GM12878 (cell line): ENCODE measurements around the gene BRCA1. TPM values are rescaled to one million over a fixed set of nuclear protein-coding genes. Genes with fewer than 3 reads are reported as not detected.
A peak's percentile ranks its signal among the peaks of the same experiment; 100 is the strongest.

ENCODE experiments used
- ATAC-seq: fragments of 200-7000 bp; cut with Tn5 transposase; 3 replicates; pipeline ENCODE4 v1.9.1; 2020; ENCODE audit warnings: mild to moderate bottlenecking, moderate library complexity
- BruUV-seq: library from RNA; stranded (reverse); fragments of 400-500 nt; replicated peaks from 2 replicates; lab custom pipeline; 2021; lab: Mats Ljungman, UMichigan
- CTCF ChIA-PET: fragments of 300-600 bp; sonication (Branson Sonifier 250); formaldehyde crosslinking; extraction: SDS; loops from one replicate; lab custom pipeline; 2021; ENCODE audit warnings: inconsistent platforms; lab: Yijun Ruan, JAX
- POLR2A ChIA-PET: fragments of 350-600 bp; formaldehyde crosslinking; extraction: SDS; loops from one replicate; lab custom pipeline; 2021; ENCODE audit warnings: inconsistent platforms; lab: Charles Lee
- RAD21 ChIA-PET: fragments of 300-600 bp; sonication (Branson Sonifier 250); formaldehyde crosslinking; loops from one replicate; lab custom pipeline; 2023; ENCODE audit warnings: antibody characterized with exemption; ENCODE audit not compliant: unreplicated experiment; lab: Charles Lee
- SMC1A ChIA-PET: fragments of 300-600 bp; sonication (Branson Sonifier 250); formaldehyde crosslinking; loops from one replicate; lab custom pipeline; 2023; ENCODE audit not compliant: unreplicated experiment, uncharacterized antibody; lab: Charles Lee
- DNase-seq: peaks from one replicate; pipeline ENCODE4 v3.0.0-alpha.2; 2011; ENCODE audit warnings: low read depth, low spot score
- FAIRE-seq: peaks from 3 replicates; lab custom pipeline; 2011; peaks lifted over from hg19 to GRCh38; lab: Jason Lieb, UNC
- H2AFZ ChIP-seq: 2 replicates; pipeline ENCODE4 v1.6.0; 2011; ENCODE audit warnings: low read depth, low read length, control low read depth; ENCODE audit not compliant: control insufficient read depth
- H3K27ac ChIP-seq: 2 replicates; pipeline ENCODE4 v1.5.1; 2011; ENCODE audit warnings: control low read depth; ENCODE audit not compliant: control insufficient read depth, insufficient read depth
- H3K27me3 ChIP-seq, 2 experiments: replicated peaks in 1 of 2; 2 replicates each; pipeline versions ENCODE4 v1.6.0 to v1.6.1; 2011; ENCODE audit warnings: low read length in 1 of 2; ENCODE audit not compliant: control insufficient read depth in 2 of 2, insufficient read depth in 2 of 2
- H3K36me3 ChIP-seq, 2 experiments: 2 replicates each; pipeline ENCODE4 v1.5.1; 2011; ENCODE audit warnings: low read length in 1 of 2; ENCODE audit not compliant: control insufficient read depth in 2 of 2, insufficient read depth in 2 of 2
- H3K4me1 ChIP-seq: 2 replicates; pipeline ENCODE4 v1.6.1; 2011; ENCODE audit warnings: mild to moderate bottlenecking, low read length, moderate library complexity, mixed read lengths; ENCODE audit not compliant: control insufficient read depth, insufficient read depth
- H3K4me2 ChIP-seq: 2 replicates; pipeline ENCODE4 v1.6.0; 2011; ENCODE audit warnings: control low read depth; ENCODE audit not compliant: control insufficient read depth, insufficient read depth
- H3K4me3 ChIP-seq: fragments of 200-600 bp; sonication (generic); 2 replicates; pipeline ENCODE4 v1.5.1; 2016
- H3K79me2 ChIP-seq: 2 replicates; pipeline ENCODE4 v1.6.0; 2011; ENCODE audit warnings: low read length; ENCODE audit not compliant: control insufficient read depth, insufficient read depth
- H3K9ac ChIP-seq: 2 replicates; pipeline ENCODE4 v1.8.0; 2011; ENCODE audit warnings: low read length, control low read depth, mixed read lengths; ENCODE audit not compliant: control insufficient read depth, insufficient read depth
- H3K9me3 ChIP-seq: replicated peaks from 3 replicates; pipeline ENCODE4 v1.5.1; 2011; ENCODE audit warnings: mild to moderate bottlenecking, low read length; ENCODE audit not compliant: control insufficient read depth, insufficient read depth
- H4K20me1 ChIP-seq: 2 replicates; pipeline ENCODE4 v1.6.0; 2011; ENCODE audit not compliant: control insufficient read depth, insufficient read depth
- CBX3 ChIP-seq: fragments of 200-600 bp; sonication (generic); IDR thresholded peaks from 2 replicates; pipeline ENCODE4 v1.6.1; 2016; ENCODE audit warnings: low read depth, borderline replicate concordance
- IRF4 ChIP-seq: IDR thresholded peaks from 2 replicates; pipeline ENCODE4 v1.6.1; 2011; ENCODE audit warnings: low read depth, low read length
- ZNF622 ChIP-seq: fragments of 450-650 bp; IDR thresholded peaks from 2 replicates; pipeline ENCODE4 v1.6.1; 2017; ENCODE audit warnings: mild to moderate bottlenecking, inconsistent platforms
- whole genome bisulfite sequencing: methylation state at CpG from one replicate; pipeline ENCODE4 v1.1.6; 2016; ENCODE audit warnings: low lambda C conversion rate; ENCODE audit not compliant: insufficient replicate concordance, insufficient coverage; ENCODE audit errors: missing lambda C conversion rate; 5-methylcytosine and 5-hydroxymethylcytosine counted together
- in situ Hi-C: fragments of 300-500 bp; cut with MboI; formaldehyde crosslinking; loops from 9 replicates; pipeline ENCODE4 v1.14.3; 2018; ENCODE audit warnings: mixed read lengths
- intact Hi-C: fragments of 100-400 bp; cut with micrococcal nuclease; formaldehyde crosslinking; loops from one replicate; pipeline ENCODE4 v1.14.2; 2022; ENCODE audit not compliant: unreplicated experiment
- polyA plus RNA-seq, 11 experiments: library from polyadenylated mRNA; depleted of rRNA in 4 of 11; unstranded in 6 of 11; stranded (reverse) in 5 of 11; fragments of >200 nt; fragmentation: Nextera tagmentation in 4 of 11; fragmentation: Illumina TruSeq in 1 of 11; extraction: Ambion mirVana in 4 of 11; extraction: Trizol in 1 of 11; gene quantifications; 1 replicate in 1 of 11; 2 replicates in 10 of 11; pipeline versions ENCODE4 v1.2.1 to v1.2.3, GENCODE V29; 2011 to 2016; ENCODE audit warnings: inconsistent platforms in 2 of 11, missing spikeins in 2 of 11, low read depth in 1 of 11
- total RNA-seq, 4 experiments: library from RNA; depleted of rRNA in 3 of 4; stranded (reverse); fragments of >200 nt in 3 of 4; fragmentation: Illumina TruSeq in 1 of 4; extraction: Trizol in 1 of 4; gene quantifications; 2 replicates each; pipeline versions ENCODE4 v1.2.1 to v1.2.3, GENCODE V29; 2013 to 2021
- TF ChIP-seq, protein P1 (sequence below): IDR thresholded peaks from 2 replicates; pipeline ENCODE4 v1.6.1; 2012; ENCODE audit warnings: mild to moderate bottlenecking, low read depth, low read length
- TF ChIP-seq, protein P2 (sequence below): IDR thresholded peaks from 2 replicates; pipeline ENCODE4 v1.6.1; 2011; ENCODE audit warnings: low read depth, mild to moderate bottlenecking, low read length, moderate library complexity, borderline replicate concordance; ENCODE audit errors: extremely low read depth
- TF ChIP-seq, protein P3 (sequence below), 3 experiments: IDR thresholded peaks in 2 of 3; conservative IDR thresholded peaks in 1 of 3; 2 replicates each; pipeline ENCODE4 v1.5.1; 2011; ENCODE audit warnings: low read depth in 3 of 3, low read length in 3 of 3, mild to moderate bottlenecking in 3 of 3, control low read depth in 2 of 3, moderate library complexity in 2 of 3, inconsistent platforms in 1 of 3, mixed read lengths in 1 of 3; ENCODE audit not compliant: control insufficient read depth in 2 of 3, insufficient read depth in 1 of 3; ENCODE audit errors: extremely low read depth in 1 of 3

The BRCA1 gene
- total and polyA plus RNA-seq, 10 of the 15 experiments (the other 5 are each of a cell fraction or from before 2014, with no cell fraction given), result 16.8 to 71.2 (median 44.2) TPM

DNA sequence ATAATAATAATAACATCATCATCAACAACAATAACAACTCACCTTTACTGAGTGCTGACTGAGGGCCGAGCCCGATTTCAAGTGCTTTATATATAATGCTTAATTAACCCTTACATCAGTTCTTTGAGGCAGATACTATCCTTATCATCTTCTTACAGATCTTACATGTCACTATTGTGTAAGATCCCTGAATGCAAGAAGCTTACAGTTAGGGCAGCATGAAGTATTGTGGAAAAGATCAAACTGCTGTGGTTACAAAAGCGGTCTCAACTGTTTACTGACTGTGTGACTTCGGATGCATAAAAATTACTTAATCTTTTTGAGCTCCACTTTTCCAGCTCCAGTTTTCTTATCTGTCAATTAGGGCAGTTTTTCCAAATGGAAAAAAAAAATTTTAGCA is 106.2 kb downstream of the BRCA1 start:
- no TSS peak for BruUV-seq
- ChIA-PET SMC1A (interaction anchor here (1.2 kb wide), 1 partner anchor 12 kb away, joined by 3 read pairs; the partner anchor contains the start of gene IFI35), CTCF (no interaction called here), RAD21 (no interaction called here), POLR2A (no interaction called here)
- H4K20me1 ChIP-seq, result no peaks in the 10 kb centered on the region
- H3K27ac ChIP-seq, result no peak overlapping the region
- DNase-seq, result no peak
- H2AFZ ChIP-seq, result no peak overlapping the region
- H3K4me3 ChIP-seq, result no peak overlapping the region
- H3K27me3 ChIP-seq, result no peaks in the 10 kb centered on the region
- 44% methylated on average over 4 of the region's 4 CpGs for WGBS
- no peaks in the 10 kb centered on the region for H3K79me2 ChIP-seq
- intact Hi-C loops, result no loop called here
- no peak for FAIRE-seq
- no peak overlapping the region for H3K4me2 ChIP-seq
- H3K9me3 ChIP-seq, result no peaks in the 10 kb centered on the region
- ATAC-seq, result no peak
- H3K9ac ChIP-seq, result no peak overlapping the region
- TF ChIP-seq, protein P1, sequence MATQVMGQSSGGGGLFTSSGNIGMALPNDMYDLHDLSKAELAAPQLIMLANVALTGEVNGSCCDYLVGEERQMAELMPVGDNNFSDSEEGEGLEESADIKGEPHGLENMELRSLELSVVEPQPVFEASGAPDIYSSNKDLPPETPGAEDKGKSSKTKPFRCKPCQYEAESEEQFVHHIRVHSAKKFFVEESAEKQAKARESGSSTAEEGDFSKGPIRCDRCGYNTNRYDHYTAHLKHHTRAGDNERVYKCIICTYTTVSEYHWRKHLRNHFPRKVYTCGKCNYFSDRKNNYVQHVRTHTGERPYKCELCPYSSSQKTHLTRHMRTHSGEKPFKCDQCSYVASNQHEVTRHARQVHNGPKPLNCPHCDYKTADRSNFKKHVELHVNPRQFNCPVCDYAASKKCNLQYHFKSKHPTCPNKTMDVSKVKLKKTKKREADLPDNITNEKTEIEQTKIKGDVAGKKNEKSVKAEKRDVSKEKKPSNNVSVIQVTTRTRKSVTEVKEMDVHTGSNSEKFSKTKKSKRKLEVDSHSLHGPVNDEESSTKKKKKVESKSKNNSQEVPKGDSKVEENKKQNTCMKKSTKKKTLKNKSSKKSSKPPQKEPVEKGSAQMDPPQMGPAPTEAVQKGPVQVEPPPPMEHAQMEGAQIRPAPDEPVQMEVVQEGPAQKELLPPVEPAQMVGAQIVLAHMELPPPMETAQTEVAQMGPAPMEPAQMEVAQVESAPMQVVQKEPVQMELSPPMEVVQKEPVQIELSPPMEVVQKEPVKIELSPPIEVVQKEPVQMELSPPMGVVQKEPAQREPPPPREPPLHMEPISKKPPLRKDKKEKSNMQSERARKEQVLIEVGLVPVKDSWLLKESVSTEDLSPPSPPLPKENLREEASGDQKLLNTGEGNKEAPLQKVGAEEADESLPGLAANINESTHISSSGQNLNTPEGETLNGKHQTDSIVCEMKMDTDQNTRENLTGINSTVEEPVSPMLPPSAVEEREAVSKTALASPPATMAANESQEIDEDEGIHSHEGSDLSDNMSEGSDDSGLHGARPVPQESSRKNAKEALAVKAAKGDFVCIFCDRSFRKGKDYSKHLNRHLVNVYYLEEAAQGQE, result no peak
- TF ChIP-seq, protein P2, sequence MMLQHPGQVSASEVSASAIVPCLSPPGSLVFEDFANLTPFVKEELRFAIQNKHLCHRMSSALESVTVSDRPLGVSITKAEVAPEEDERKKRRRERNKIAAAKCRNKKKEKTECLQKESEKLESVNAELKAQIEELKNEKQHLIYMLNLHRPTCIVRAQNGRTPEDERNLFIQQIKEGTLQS, result no peak
- TF ChIP-seq, protein P3, sequence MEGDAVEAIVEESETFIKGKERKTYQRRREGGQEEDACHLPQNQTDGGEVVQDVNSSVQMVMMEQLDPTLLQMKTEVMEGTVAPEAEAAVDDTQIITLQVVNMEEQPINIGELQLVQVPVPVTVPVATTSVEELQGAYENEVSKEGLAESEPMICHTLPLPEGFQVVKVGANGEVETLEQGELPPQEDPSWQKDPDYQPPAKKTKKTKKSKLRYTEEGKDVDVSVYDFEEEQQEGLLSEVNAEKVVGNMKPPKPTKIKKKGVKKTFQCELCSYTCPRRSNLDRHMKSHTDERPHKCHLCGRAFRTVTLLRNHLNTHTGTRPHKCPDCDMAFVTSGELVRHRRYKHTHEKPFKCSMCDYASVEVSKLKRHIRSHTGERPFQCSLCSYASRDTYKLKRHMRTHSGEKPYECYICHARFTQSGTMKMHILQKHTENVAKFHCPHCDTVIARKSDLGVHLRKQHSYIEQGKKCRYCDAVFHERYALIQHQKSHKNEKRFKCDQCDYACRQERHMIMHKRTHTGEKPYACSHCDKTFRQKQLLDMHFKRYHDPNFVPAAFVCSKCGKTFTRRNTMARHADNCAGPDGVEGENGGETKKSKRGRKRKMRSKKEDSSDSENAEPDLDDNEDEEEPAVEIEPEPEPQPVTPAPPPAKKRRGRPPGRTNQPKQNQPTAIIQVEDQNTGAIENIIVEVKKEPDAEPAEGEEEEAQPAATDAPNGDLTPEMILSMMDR (IDR thresholded peaks at IDR 0.05 in 2 of 3, conservative IDR thresholded peaks at IDR 0.05 in 1 of 3; ENCODE audit: control insufficient read depth in 2 of 3, extremely low read depth in 1 of 3, insufficient read depth in 1 of 3, low read depth in 3 of 3, low read length in 3 of 3), result 0 out of 6 replicates have a peak, but pooled peaks of 1 of the 3 experiments have one; percentile 2
- TF ChIP-seq CBX3 (no peak), IRF4 (no peak), ZNF622 (no peak)
- TF ChIP-seq, all 136 proteins: peak for 1
- H3K36me3 ChIP-seq, result peaks cover 0 to under 1% of the 10 kb centered on the region in 2 experiments; a peak in 2 of 4 replicates
- in situ Hi-C loops, result no loop called here
- 0 out of 2 replicates have a peak, but pooled peaks cover 3% of the 10 kb centered on the region for H3K4me1 ChIP-seq
